Keratinocyte (primary cell): ENCODE data around the gene NMNAT1. TPM values are rescaled to one million over a fixed set of nuclear protein-coding genes. Genes with fewer than 3 reads are reported as not detected.

Source experiments
- DNase-seq: peaks from one replicate; pipeline ENCODE4 v3.0.0-alpha.2; 2011; ENCODE audit warnings: low read depth, missing footprints, low spot score
- FAIRE-seq: peaks from 2 replicates; lab custom pipeline; 2011; peaks lifted over from hg19 to GRCh38; lab: Jason Lieb, UNC
- H2AFZ ChIP-seq: 2 replicates; pipeline ENCODE4 v1.6.0; 2012; ENCODE audit warnings: low read length, control low read depth, inconsistent platforms; ENCODE audit not compliant: control insufficient read depth
- H3K27ac ChIP-seq: 2 replicates; pipeline ENCODE4 v1.5.1; 2011; ENCODE audit warnings: low read length; ENCODE audit not compliant: control insufficient read depth, insufficient read depth
- H3K27me3 ChIP-seq: 3 replicates; pipeline ENCODE4 v1.6.0; 2011; ENCODE audit warnings: low read length; ENCODE audit not compliant: control insufficient read depth, insufficient read depth; ENCODE audit errors: extremely low read depth
- H3K36me3 ChIP-seq, 2 experiments: 2 replicates in 1 of 2; 3 replicates in 1 of 2; pipeline ENCODE4 v1.5.1; 2011; ENCODE audit warnings: low read length in 2 of 2, mild to moderate bottlenecking in 1 of 2; ENCODE audit not compliant: control insufficient read depth in 2 of 2, insufficient read depth in 2 of 2; ENCODE audit errors: extremely low read depth in 1 of 2
- H3K4me1 ChIP-seq: 3 replicates; pipeline ENCODE4 v1.5.1; 2011; ENCODE audit warnings: low read length; ENCODE audit not compliant: control insufficient read depth, insufficient read depth; ENCODE audit errors: extremely low read depth
- H3K4me2 ChIP-seq: 3 replicates; pipeline ENCODE4 v1.6.0; 2011; ENCODE audit warnings: low read depth, low read length; ENCODE audit not compliant: control insufficient read depth, insufficient read depth; ENCODE audit errors: extremely low read depth
- H3K4me3 ChIP-seq, 3 experiments: fragments of 200-600 bp in 1 of 3; sonication (generic) in 1 of 3; 2 replicates in 2 of 3; 3 replicates in 1 of 3; pipeline ENCODE4 v1.5.1; 2011 to 2016; ENCODE audit warnings: low read length in 3 of 3, mild to moderate bottlenecking in 3 of 3, control low read depth in 2 of 3, inconsistent platforms in 1 of 3, low read depth in 1 of 3, mixed read lengths in 1 of 3, mixed run types in 1 of 3, moderate library complexity in 1 of 3; ENCODE audit not compliant: control insufficient read depth in 2 of 3, insufficient read depth in 2 of 3; ENCODE audit errors: extremely low read depth in 1 of 3
- H3K79me2 ChIP-seq: 2 replicates; pipeline ENCODE4 v1.6.0; 2012; ENCODE audit warnings: low read length; ENCODE audit not compliant: control insufficient read depth, insufficient read depth
- H3K9ac ChIP-seq: 3 replicates; pipeline ENCODE4 v1.6.0; 2011; ENCODE audit warnings: low read length; ENCODE audit not compliant: control insufficient read depth, insufficient read depth; ENCODE audit errors: extremely low read depth
- H3K9me1 ChIP-seq: 3 replicates; pipeline ENCODE4 v1.6.0; 2011; ENCODE audit warnings: low read length; ENCODE audit not compliant: control insufficient read depth, insufficient read depth; ENCODE audit errors: extremely low read depth
- H3K9me3 ChIP-seq: 2 replicates; pipeline ENCODE4 v1.5.1; 2012; ENCODE audit warnings: low read depth, low read length; ENCODE audit not compliant: control insufficient read depth
- H4K20me1 ChIP-seq: 3 replicates; pipeline ENCODE4 v1.6.0; 2011; ENCODE audit warnings: low read length; ENCODE audit not compliant: control insufficient read depth, insufficient read depth; ENCODE audit errors: extremely low read depth
- CTCF ChIP-seq, 3 experiments: IDR thresholded peaks in 1 of 3; conservative IDR thresholded peaks in 1 of 3; optimal IDR thresholded peaks in 1 of 3; 2 replicates in 2 of 3; 3 replicates in 1 of 3; pipeline versions ENCODE3 to v1.5.1; 2011; ENCODE audit warnings: low read length in 3 of 3, mild to moderate bottlenecking in 3 of 3, moderate library complexity in 2 of 3, control low read depth in 1 of 3, inconsistent platforms in 1 of 3; ENCODE audit not compliant: insufficient read depth in 2 of 3; ENCODE audit errors: extremely low read depth in 1 of 3
- EZH2 ChIP-seq: IDR thresholded peaks from one replicate; pipeline ENCODE4 v1.6.1; 2012; ENCODE audit warnings: inconsistent platforms, mild to moderate bottlenecking, low read length, moderate library complexity
- dilution Hi-C: fragments of 300-500 bp; cut with MboI; formaldehyde crosslinking; loops from one replicate; pipeline ENCODE4 v1.7.0; 2020; ENCODE audit warnings: low sequenced_read_pairs; ENCODE audit not compliant: extremely low pct_ligation_motif_present
- polyA plus RNA-seq, 5 experiments: library from polyadenylated mRNA; depleted of rRNA in 3 of 5; stranded (reverse) in 3 of 5; stranded (forward) in 1 of 5; unstranded in 1 of 5; fragments of >200 nt; gene quantifications; 1 replicate in 1 of 5; 2 replicates in 3 of 5; 3 replicates in 1 of 5; pipeline versions ENCODE4 v1.2.1 to v1.2.3, GENCODE V29; 2011 to 2012; ENCODE audit warnings: missing spikeins in 2 of 5, low read depth in 1 of 5, low replicate concordance in 1 of 5

The NMNAT1 gene
- polyA plus RNA-seq, 1 donor (not counting 4 experiments of a cell fraction or from before 2014, with no cell fraction given) = 16.2 TPM

- H3K27me3 ChIP-seq = no peaks in the 10 kb centered on the region
- H3K36me3 ChIP-seq = no peaks in the 10 kb centered on the region
- dilution Hi-C loops = no loop called here
- H3K27ac ChIP-seq = no peak overlapping the region
- peaks cover 56% of the 10 kb centered on the region for H3K4me1 ChIP-seq
- H3K4me2 ChIP-seq = no peak overlapping the region
- no peak for TF ChIP-seq EZH2
- no peak for TF ChIP-seq CTCF (optimal IDR thresholded peaks at IDR 0.05 in 1 of 3, IDR thresholded peaks at IDR 0.05 in 1 of 3, conservative IDR thresholded peaks at IDR 0.05 in 1 of 3; ENCODE audit: extremely low read depth in 1 of 3, insufficient read depth in 2 of 3, low read length in 3 of 3)
- no peak for FAIRE-seq
- no peak overlapping the region for H2AFZ ChIP-seq
- H4K20me1 ChIP-seq = no peaks in the 10 kb centered on the region
- no peaks in the 10 kb centered on the region for H3K9me3 ChIP-seq
- no peak for DNase-seq
- H3K4me3 ChIP-seq = no peak overlapping the region
- peaks cover 58% of the 10 kb centered on the region for H3K79me2 ChIP-seq
- no peaks in the 10 kb centered on the region for H3K9me1 ChIP-seq
- H3K9ac ChIP-seq = no peak overlapping the region
Observed at GRCh38 chr1:9906466-9906865, 36.8 kb upstream of the NMNAT1 start.

GRCh38 chr1:9907441-9907840 is 35.8 kb upstream of the NMNAT1 start:
- no peak for TF ChIP-seq EZH2
- TF ChIP-seq CTCF (optimal IDR thresholded peaks at IDR 0.05 in 1 of 3, IDR thresholded peaks at IDR 0.05 in 1 of 3, conservative IDR thresholded peaks at IDR 0.05 in 1 of 3; ENCODE audit: extremely low read depth in 1 of 3, insufficient read depth in 2 of 3, low read length in 3 of 3) = no peak
- no peak overlapping the region for H3K9ac ChIP-seq
- no peaks in the 10 kb centered on the region for H3K9me1 ChIP-seq
- H3K27ac ChIP-seq = peak overlapping the region; percentile 29
- no peaks in the 10 kb centered on the region for H4K20me1 ChIP-seq
- H3K9me3 ChIP-seq = no peaks in the 10 kb centered on the region
- H3K79me2 ChIP-seq = peaks cover 49% of the 10 kb centered on the region
- H3K4me2 ChIP-seq = peak overlapping the region; percentile 57
- dilution Hi-C loops = no loop called here
- H3K4me3 ChIP-seq = peak overlapping the region in 1 of 3 experiments; percentile 4
- H3K4me1 ChIP-seq = peaks cover 46% of the 10 kb centered on the region
- no peak overlapping the region for H2AFZ ChIP-seq
- H3K36me3 ChIP-seq = no peaks in the 10 kb centered on the region
- H3K27me3 ChIP-seq = no peaks in the 10 kb centered on the region
- peak; percentile 78 for FAIRE-seq
- DNase-seq = no peak
